ENCODE measurements around the gene CTBP1. TPM values are rescaled to one million over a fixed set of nuclear protein-coding genes. Genes with fewer than 3 reads are reported as not detected.

The CTBP1 gene
- polyA plus RNA-seq, 3 donors = 21.3 to 226 (median 42.1) TPM

DNA sequence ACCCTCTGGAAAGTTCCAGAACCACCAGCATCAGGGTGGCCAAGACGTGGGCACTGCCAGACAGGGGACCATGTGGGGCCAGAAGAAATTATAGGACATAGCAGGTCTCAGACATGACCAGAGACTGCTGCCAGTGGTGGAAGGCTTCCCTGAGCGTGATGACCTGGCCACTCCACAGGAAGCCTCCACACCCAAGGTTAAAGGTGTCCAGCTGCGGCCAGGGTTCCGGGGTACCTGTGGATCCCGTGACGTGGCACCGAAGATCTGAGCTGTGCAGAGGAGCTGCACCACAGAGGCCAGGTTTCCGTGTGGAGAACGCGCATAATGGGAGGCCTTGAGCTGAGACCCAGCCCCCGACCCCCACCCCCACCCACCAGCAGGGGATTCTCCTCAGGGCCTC, 16.4 kb upstream of the CTBP1 start:
- TF ChIP-seq CTCF (IDR thresholded peaks at IDR 0.05) = no peak
- Histone ChIP-seq H3K4me2 (replicated peaks; ENCODE audit: extremely low read depth, low read length, poor library complexity, severe bottlenecking) (no peak overlapping the region), H3K36me3 (replicated peaks in 1 of 2; ENCODE audit: control insufficient read depth in 1 of 2, insufficient read depth in 2 of 2, low read length in 2 of 2) (no peaks in the 10 kb centered on the region), H3K27ac (ENCODE audit: low read depth in 1 of 2, low read length in 2 of 2) (no peak overlapping the region), H3K4me1 (ENCODE audit: control insufficient read depth in 1 of 2, insufficient read depth in 2 of 2, low read length in 2 of 2) (no peaks in the 10 kb centered on the region), H3K27me3 (ENCODE audit: control insufficient read depth in 2 of 2, insufficient read depth in 2 of 2, low read length in 2 of 2) (no peaks in the 10 kb centered on the region), H4K20me1 (ENCODE audit: insufficient read depth, low read length) (no peaks in the 10 kb centered on the region), H3K9ac (ENCODE audit: insufficient read depth, low read length, poor library complexity, severe bottlenecking) (no peak overlapping the region), H3K79me2 (ENCODE audit: insufficient read depth, low read length) (no peaks in the 10 kb centered on the region), H3K9me3 (replicated peaks in 1 of 2; ENCODE audit: control insufficient read depth in 1 of 2, insufficient read depth in 1 of 2, low read length in 2 of 2) (peaks cover 9 to 14% of the 10 kb centered on the region in 2 donors), H3K4me3 (replicated peaks in 1 of 3; ENCODE audit: low read depth in 2 of 3, low read length in 3 of 3) (no peak overlapping the region), H2AFZ (ENCODE audit: insufficient read depth, low read depth, low read length, poor library complexity, severe bottlenecking) (no peak overlapping the region)
- Mint-ChIP-seq H3K4me1 (peaks cover 3% of the 10 kb centered on the region), H3K27ac (no peak overlapping the region), H3K27me3 (ENCODE audit: low read depth in 3 of 3) (peaks cover 1 to 8% (median 2%) of the 10 kb centered on the region in 3 donors), H3K36me3 (peaks cover 0 to 2% of the 10 kb centered on the region in 2 donors), H3K4me3 (no peak overlapping the region), H3K9me3 (peaks cover 13 to 55% (median 23%) of the 10 kb centered on the region in 7 donors)
- 95% methylated on average over 7 of the region's 11 CpGs for WGBS (ENCODE audit: insufficient coverage)
- no peak for DNase-seq
- intact Hi-C loops (cut with micrococcal nuclease) = loop anchor here (5.0 kb wide), 1 partner anchor 133 kb away; no protein-coding TSS in a partner anchor

DNA sequence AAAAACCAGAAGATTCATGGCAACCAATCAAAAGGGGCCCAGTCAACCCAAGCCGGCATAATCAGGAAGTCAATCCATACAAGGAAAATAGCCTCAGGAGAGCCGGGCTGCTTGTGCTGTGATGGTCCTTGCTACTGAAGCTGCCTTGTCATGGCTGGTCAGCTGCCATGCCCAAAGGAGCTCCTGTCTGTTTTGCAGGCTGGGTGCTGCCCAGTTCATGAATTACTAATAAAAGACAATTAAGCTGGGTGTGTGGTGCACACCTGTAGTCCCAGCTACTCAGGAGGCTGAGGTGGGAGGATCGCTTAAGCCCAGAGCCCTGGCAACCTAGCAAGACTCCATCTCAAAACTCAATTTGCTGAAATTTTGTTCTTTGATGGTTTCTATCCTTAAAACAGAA, 16.0 kb upstream of the CTBP1 start:
- Mint-ChIP-seq H3K27me3 (ENCODE audit: low read depth in 3 of 3) (peaks cover 1 to 8% (median 2%) of the 10 kb centered on the region in 3 donors), H3K9me3 (peaks cover 13 to 55% (median 24%) of the 10 kb centered on the region in 7 donors), H3K36me3 (peaks cover 0 to 2% of the 10 kb centered on the region in 2 donors), H3K4me1 (peaks cover 1% of the 10 kb centered on the region), H3K4me3 (no peak overlapping the region), H3K27ac (no peak overlapping the region)
- H3K36me3 ChIP-seq (replicated peaks in 1 of 2; ENCODE audit: control insufficient read depth in 1 of 2, insufficient read depth in 2 of 2, low read length in 2 of 2) = no peaks in the 10 kb centered on the region
- H3K4me2 ChIP-seq (replicated peaks; ENCODE audit: extremely low read depth, low read length, poor library complexity, severe bottlenecking) = no peak overlapping the region
- no peak overlapping the region for H3K9ac ChIP-seq (ENCODE audit: insufficient read depth, low read length, poor library complexity, severe bottlenecking)
- no peak overlapping the region for H2AFZ ChIP-seq (ENCODE audit: insufficient read depth, low read depth, low read length, poor library complexity, severe bottlenecking)
- DNase-seq = no peak
- intact Hi-C loops (cut with micrococcal nuclease) = loop anchor here (5.0 kb wide), 1 partner anchor 133 kb away; no protein-coding TSS in a partner anchor
- H3K4me3 ChIP-seq (replicated peaks in 1 of 3; ENCODE audit: low read depth in 2 of 3, low read length in 3 of 3) = no peak overlapping the region
- no peaks in the 10 kb centered on the region for H4K20me1 ChIP-seq (ENCODE audit: insufficient read depth, low read length)
- H3K27me3 ChIP-seq (ENCODE audit: control insufficient read depth in 2 of 2, insufficient read depth in 2 of 2, low read length in 2 of 2) = no peaks in the 10 kb centered on the region
- no peaks in the 10 kb centered on the region for H3K4me1 ChIP-seq (ENCODE audit: control insufficient read depth in 1 of 2, insufficient read depth in 2 of 2, low read length in 2 of 2)
- H3K9me3 ChIP-seq (replicated peaks in 1 of 2; ENCODE audit: control insufficient read depth in 1 of 2, insufficient read depth in 1 of 2, low read length in 2 of 2) = peaks cover 9 to 14% of the 10 kb centered on the region in 2 donors
- H3K27ac ChIP-seq (ENCODE audit: low read depth in 1 of 2, low read length in 2 of 2) = no peak overlapping the region
- no peak for TF ChIP-seq CTCF (IDR thresholded peaks at IDR 0.05)
- 94% methylated on average over 2 of the region's 3 CpGs for WGBS (ENCODE audit: insufficient coverage)
- H3K79me2 ChIP-seq (ENCODE audit: insufficient read depth, low read length) = no peaks in the 10 kb centered on the region
